CD14-positive monocyte (primary cell): ENCODE measurements around the gene RNF213. TPM values are rescaled to one million over a fixed set of nuclear protein-coding genes. Genes with fewer than 3 reads are reported as not detected.

Experiments used
- DNase-seq, 3 donors: peaks; one replicate each; pipeline ENCODE4 v3.0.0-alpha.2; 2011 to 2022
- H2AFZ ChIP-seq: 2 replicates; pipeline ENCODE4 v1.6.0; 2012; ENCODE audit warnings: mild to moderate bottlenecking, low read depth, low read length, inconsistent platforms; ENCODE audit not compliant: insufficient read depth, poor library complexity, severe bottlenecking
- H3K27ac ChIP-seq, 2 donors: 1 replicate in 1 of 2; 2 replicates in 1 of 2; pipeline ENCODE4 v1.5.1; 2012 to 2013; ENCODE audit warnings: low read length in 2 of 2, control low read depth in 1 of 2, inconsistent platforms in 1 of 2, low read depth in 1 of 2, mild to moderate bottlenecking in 1 of 2
- H3K27me3 ChIP-seq, 2 donors: one replicate each; pipeline versions ENCODE4 v1.6.0 to v1.6.1; 2011 to 2013; ENCODE audit warnings: low read length in 2 of 2; ENCODE audit not compliant: control insufficient read depth in 2 of 2, insufficient read depth in 2 of 2
- H3K36me3 ChIP-seq, 2 donors: replicated peaks in 1 of 2; 1 replicate in 1 of 2; 2 replicates in 1 of 2; pipeline versions ENCODE4 v1.5.1 to v1.6.1; 2012 to 2013; ENCODE audit warnings: low read length in 2 of 2, control low read depth in 1 of 2, inconsistent platforms in 1 of 2, mild to moderate bottlenecking in 1 of 2; ENCODE audit not compliant: insufficient read depth in 2 of 2, control insufficient read depth in 1 of 2
- H3K4me1 ChIP-seq, 2 donors: 1 replicate in 1 of 2; 2 replicates in 1 of 2; pipeline versions ENCODE4 v1.5.1 to v1.6.1; 2012 to 2013; ENCODE audit warnings: low read length in 2 of 2, control low read depth in 1 of 2, inconsistent platforms in 1 of 2, mild to moderate bottlenecking in 1 of 2, moderate library complexity in 1 of 2; ENCODE audit not compliant: insufficient read depth in 2 of 2, control insufficient read depth in 1 of 2
- H3K4me2 ChIP-seq: replicated peaks from 2 replicates; pipeline ENCODE3; 2012; ENCODE audit warnings: low read length, moderate library complexity, mild to moderate bottlenecking; ENCODE audit not compliant: poor library complexity, severe bottlenecking; ENCODE audit errors: extremely low read depth
- H3K4me3 ChIP-seq, 3 experiments: fragments of 200-600 bp in 1 of 3; sonication (generic) in 1 of 3; replicated peaks in 1 of 3; 1 replicate in 2 of 3; 2 replicates in 1 of 3; pipeline ENCODE4 v1.5.1; 2011 to 2013; ENCODE audit warnings: low read length in 3 of 3, mild to moderate bottlenecking in 3 of 3, control low read depth in 2 of 3, low read depth in 2 of 3, inconsistent platforms in 1 of 3, moderate library complexity in 1 of 3
- H3K79me2 ChIP-seq: 2 replicates; pipeline ENCODE4 v1.6.0; 2012; ENCODE audit warnings: mild to moderate bottlenecking, control low read depth, inconsistent platforms, low read length, moderate library complexity; ENCODE audit not compliant: insufficient read depth
- H3K9ac ChIP-seq: 2 replicates; pipeline ENCODE4 v1.6.0; 2017; ENCODE audit warnings: low read length, mild to moderate bottlenecking; ENCODE audit not compliant: insufficient read depth, poor library complexity, severe bottlenecking
- H3K9me3 ChIP-seq, 2 donors: replicated peaks in 1 of 2; 1 replicate in 1 of 2; 2 replicates in 1 of 2; pipeline versions ENCODE4 v1.5.1 to v1.6.1; 2012 to 2013; ENCODE audit warnings: low read length in 2 of 2, control low read depth in 1 of 2; ENCODE audit not compliant: control insufficient read depth in 1 of 2, insufficient read depth in 1 of 2
- H4K20me1 ChIP-seq: 2 replicates; pipeline ENCODE4 v1.6.0; 2012; ENCODE audit warnings: mild to moderate bottlenecking, low read length, control low read depth, moderate library complexity; ENCODE audit not compliant: insufficient read depth
- H3K27ac Mint-ChIP-seq, 7 donors: one replicate each; pipeline ENCODE4 v1.8.0; 2020; ENCODE audit warnings: mild to moderate bottlenecking in 7 of 7, mixed read lengths in 7 of 7, moderate library complexity in 6 of 7, inconsistent platforms in 2 of 7
- H3K27me3 Mint-ChIP-seq, 3 donors: one replicate each; pipeline ENCODE4 v1.8.0; 2021 to 2022; ENCODE audit warnings: low read depth in 3 of 3, mild to moderate bottlenecking in 3 of 3, mixed read lengths in 3 of 3, moderate library complexity in 3 of 3, inconsistent platforms in 1 of 3
- H3K36me3 Mint-ChIP-seq, 2 donors: one replicate each; pipeline ENCODE4 v1.8.0; 2020; ENCODE audit warnings: mixed read lengths in 2 of 2, inconsistent platforms in 1 of 2, mild to moderate bottlenecking in 1 of 2
- H3K4me1 Mint-ChIP-seq: one replicate; pipeline ENCODE4 v1.8.0; 2020; ENCODE audit warnings: mild to moderate bottlenecking, mixed read lengths
- H3K4me3 Mint-ChIP-seq, 2 donors: one replicate each; pipeline ENCODE4 v1.8.0; 2020; ENCODE audit warnings: mild to moderate bottlenecking in 2 of 2, mixed read lengths in 2 of 2, moderate library complexity in 1 of 2
- H3K9me3 Mint-ChIP-seq, 7 donors: one replicate each; pipeline ENCODE4 v1.8.0; 2020 to 2022; ENCODE audit warnings: mixed read lengths in 7 of 7, mild to moderate bottlenecking in 6 of 7, moderate library complexity in 6 of 7, inconsistent platforms in 2 of 7
- CTCF ChIP-seq: fragments of 200-600 bp; IDR thresholded peaks from one replicate; pipeline ENCODE4 v1.8.0; 2022; ENCODE audit warnings: antibody characterized with exemption, mild to moderate bottlenecking
- WGBS: methylation state at CpG from one replicate; pipeline ENCODE4 v1.1.5; 2013; ENCODE audit warnings: missing lambda C conversion rate; ENCODE audit not compliant: insufficient coverage; 5-methylcytosine and 5-hydroxymethylcytosine counted together
- intact Hi-C, 2 donors: fragments of 100-400 bp; cut with micrococcal nuclease; formaldehyde crosslinking; loops; one replicate each; pipeline versions ENCODE4 v1.15.0 to v1.15.1; 2023
- polyA plus RNA-seq, 3 donors: library from polyadenylated mRNA; depleted of rRNA in 1 of 3; unstranded in 2 of 3; stranded (reverse) in 1 of 3; fragments of 300-500 nt in 2 of 3; fragments of >200 nt in 1 of 3; fragmentation: Illumina TruSeq in 2 of 3; gene quantifications; 1 replicate in 2 of 3; 2 replicates in 1 of 3; pipeline ENCODE4 v1.2.3, GENCODE V29; 2012 to 2021

Gene RNF213
- polyA plus RNA-seq, 3 donors, result 10.3 to 196 (median 18.1) TPM

GRCh38 chr17:80318166-80318565 is 57.5 kb downstream of the RNF213 start:
- WGBS, result 88% methylated on average over 6 of the region's 6 CpGs
- peaks cover 71 to 83% of the 10 kb centered on the region in 2 donors for H3K36me3 Mint-ChIP-seq

GRCh38 chr17:80319262-80319998 is 58.8 kb downstream of the RNF213 start:
- Mint-ChIP-seq H3K4me3 (no peak overlapping the region), H3K27ac (peak overlapping the region in 2 of 7 donors; percentile 7 to 32), H3K9me3 (peaks cover 0 to 3% (median 0%) of the 10 kb centered on the region in 7 donors), H3K36me3 (peaks cover 79 to 91% of the 10 kb centered on the region in 2 donors), H3K4me1 (peaks cover 1% of the 10 kb centered on the region), H3K27me3 (no peaks in the 10 kb centered on the region)
- H3K4me1 ChIP-seq, result no peaks in the 10 kb centered on the region
- no peak for DNase-seq
- intact Hi-C loops, result no loop called here
- WGBS, result 95% methylated on average over 19 of the region's 22 CpGs
- peaks cover 92% of the 10 kb centered on the region for H4K20me1 ChIP-seq
- H3K79me2 ChIP-seq, result peaks cover 3% of the 10 kb centered on the region
- H3K9me3 ChIP-seq, result no peaks in the 10 kb centered on the region
- H3K36me3 ChIP-seq, result peaks cover 80 to 92% of the 10 kb centered on the region in 2 donors
- H3K27ac ChIP-seq, result no peak overlapping the region
- no peak overlapping the region for H3K9ac ChIP-seq
- TF ChIP-seq CTCF, result no peak
- H2AFZ ChIP-seq, result no peak overlapping the region
- H3K4me2 ChIP-seq, result no peak overlapping the region
- H3K4me3 ChIP-seq, result no peak overlapping the region
- no peaks in the 10 kb centered on the region for H3K27me3 ChIP-seq

More at GRCh38 chr17:80318166-80318565, 57.5 kb downstream of the RNF213 start:
- no peak overlapping the region for H3K27ac ChIP-seq
- TF ChIP-seq CTCF, result no peak
- H3K4me1 ChIP-seq, result no peaks in the 10 kb centered on the region
- H3K9ac ChIP-seq, result no peak overlapping the region
- no peak overlapping the region for H2AFZ ChIP-seq
- peak overlapping the region in 2 of 7 donors; percentile 54 to 72 for H3K27ac Mint-ChIP-seq
- no peaks in the 10 kb centered on the region for H3K27me3 Mint-ChIP-seq
- H3K4me3 Mint-ChIP-seq, result no peak overlapping the region
- H3K27me3 ChIP-seq, result no peaks in the 10 kb centered on the region
- no peak overlapping the region for H3K4me3 ChIP-seq
- H3K9me3 Mint-ChIP-seq, result peaks cover 0 to 4% (median 0%) of the 10 kb centered on the region in 7 donors
- H3K4me1 Mint-ChIP-seq, result peaks cover 1% of the 10 kb centered on the region
- peaks cover 8% of the 10 kb centered on the region for H3K79me2 ChIP-seq
- H3K9me3 ChIP-seq, result no peaks in the 10 kb centered on the region
- H3K36me3 ChIP-seq, result peaks cover 74 to 86% of the 10 kb centered on the region in 2 donors
- intact Hi-C loops, result no loop called here
- no peak for DNase-seq
- H4K20me1 ChIP-seq, result peaks cover 87% of the 10 kb centered on the region
- no peak overlapping the region for H3K4me2 ChIP-seq
